HG03575 (cell line): ENCODE results near the gene CELA3B.
"Not testable (repeated sequence)": the region's sequence is repeated elsewhere in the genome, so short reads cannot be mapped to it uniquely, and the experiment has no call there.

ENCODE experiments used
- ATAC-seq: cut with Tn5 transposase; IDR thresholded peaks from one replicate; pipeline ENCODE4 v1.9.1; 2021; ENCODE audit not compliant: unreplicated experiment, insufficient number of reproducible peaks, low FRiP score; ENCODE audit errors: extremely low read depth

CELA3B gene, protein sequence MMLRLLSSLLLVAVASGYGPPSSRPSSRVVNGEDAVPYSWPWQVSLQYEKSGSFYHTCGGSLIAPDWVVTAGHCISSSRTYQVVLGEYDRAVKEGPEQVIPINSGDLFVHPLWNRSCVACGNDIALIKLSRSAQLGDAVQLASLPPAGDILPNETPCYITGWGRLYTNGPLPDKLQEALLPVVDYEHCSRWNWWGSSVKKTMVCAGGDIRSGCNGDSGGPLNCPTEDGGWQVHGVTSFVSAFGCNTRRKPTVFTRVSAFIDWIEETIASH

DNA sequence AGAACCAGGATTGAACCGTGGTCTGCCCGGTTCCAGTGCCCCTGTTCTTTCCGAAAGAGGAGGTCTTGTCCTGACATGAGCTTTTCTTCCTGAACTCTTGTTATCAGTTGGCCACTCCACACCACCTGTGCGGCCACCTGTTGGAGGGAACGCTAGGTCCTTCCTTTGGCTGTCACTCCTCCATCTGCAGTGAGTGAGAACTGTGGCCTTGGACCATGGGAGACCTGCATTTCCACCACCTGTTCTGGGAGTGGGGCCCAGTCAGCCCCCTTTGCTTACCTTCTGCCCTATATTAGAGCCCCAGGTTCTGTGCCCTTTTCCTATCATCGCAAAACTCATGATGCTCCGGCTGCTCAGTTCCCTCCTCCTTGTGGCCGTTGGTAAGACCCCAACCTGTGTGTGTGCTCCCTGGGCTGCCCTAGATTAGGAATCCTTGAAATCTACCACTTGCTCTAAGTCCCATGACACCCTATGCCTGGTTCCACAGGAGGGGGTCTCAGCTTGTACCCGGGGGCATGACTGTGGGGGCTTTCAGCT, at the start of gene CELA3B:
CELA3B (plus strand) TSS at position 320 of the 537 bp plus-strand sequence; CDS start at position 338, 18 bp downstream.
- not testable (repeated sequence) for ATAC-seq

DNA sequence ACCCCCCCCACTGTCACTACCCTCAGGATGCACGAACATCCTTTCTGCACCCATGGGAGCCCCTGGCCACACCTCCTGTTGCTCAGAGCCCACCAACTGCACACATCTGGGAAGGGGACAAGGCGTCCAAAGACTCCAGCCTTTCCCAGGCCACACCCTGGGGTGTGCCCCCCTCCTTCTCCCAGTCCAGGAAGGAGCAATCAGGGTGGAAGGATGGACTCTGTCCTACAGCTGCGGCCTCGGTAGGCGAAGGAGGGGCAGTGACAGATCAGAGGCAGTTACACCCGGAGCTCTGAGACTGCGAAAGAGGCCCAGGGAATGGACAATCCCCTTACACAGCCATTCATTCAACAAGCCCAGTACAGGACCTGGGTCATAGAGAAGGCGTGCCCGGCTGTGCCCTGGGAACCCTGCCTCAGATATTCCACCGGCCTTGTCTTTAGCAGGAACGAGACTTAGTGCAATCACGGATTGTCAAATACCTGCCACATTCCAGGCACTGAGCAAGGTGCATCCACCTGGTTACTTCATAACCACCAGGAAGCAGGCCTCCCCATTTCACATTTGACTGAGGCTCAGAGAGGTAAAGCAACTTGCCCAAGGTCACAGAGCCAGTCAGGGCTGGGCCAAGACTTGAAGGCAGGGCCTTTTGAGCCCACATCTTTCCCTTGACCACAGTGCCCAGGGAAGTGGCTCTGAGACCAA, 49.1 kb upstream of the CELA3B start:
- ATAC-seq = no peak

DNA sequence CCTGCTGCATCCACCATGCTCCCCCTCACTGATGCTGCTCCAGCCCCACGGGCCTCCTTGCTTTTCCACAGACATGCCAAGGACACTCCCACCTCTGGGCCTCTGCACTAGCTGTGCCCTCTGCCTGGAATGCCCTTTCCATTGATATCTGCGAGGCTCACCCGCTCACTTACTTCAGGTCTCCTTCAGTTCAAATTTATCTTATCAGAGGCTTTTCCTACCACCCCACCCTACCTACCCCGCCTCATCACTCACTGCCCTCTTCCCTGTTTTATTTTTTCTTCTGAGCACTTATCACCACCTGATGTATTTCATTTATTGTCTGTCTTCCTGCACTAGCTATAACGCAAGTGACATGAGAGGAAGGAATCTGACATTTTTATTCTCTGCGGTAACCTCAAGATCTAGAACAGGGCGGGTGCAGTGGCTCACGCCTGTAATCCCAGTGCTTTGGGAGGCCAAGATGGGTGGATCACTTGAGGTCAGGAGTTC, 46.7 kb upstream of the CELA3B start:
- no peak for ATAC-seq

DNA sequence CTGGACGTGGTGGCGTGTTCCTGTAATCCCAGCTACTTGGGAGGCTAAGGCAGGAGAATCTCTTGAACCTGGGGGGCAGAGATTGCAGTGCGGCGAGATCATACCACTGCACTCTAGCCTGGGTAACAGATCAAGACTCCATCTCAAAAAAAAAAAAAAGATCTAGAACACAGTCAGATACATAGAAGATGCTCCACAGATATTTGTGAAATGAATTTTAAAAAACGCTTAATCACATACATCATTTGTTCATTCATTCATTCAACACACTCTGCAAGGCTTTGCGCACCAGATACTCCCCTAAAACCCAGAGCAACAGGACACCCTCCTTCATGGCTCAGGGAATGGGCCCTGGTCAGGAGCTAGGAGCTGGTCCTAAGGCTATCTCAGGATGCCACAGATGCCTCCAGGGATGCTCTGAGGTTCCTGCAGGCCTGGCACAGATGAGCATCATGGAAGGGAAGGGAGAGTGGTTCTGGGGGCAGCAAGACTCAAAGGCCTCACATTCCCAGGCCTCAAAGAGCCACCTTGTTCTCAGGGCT, 46.1 kb upstream of the CELA3B start:
- ATAC-seq = no peak

DNA sequence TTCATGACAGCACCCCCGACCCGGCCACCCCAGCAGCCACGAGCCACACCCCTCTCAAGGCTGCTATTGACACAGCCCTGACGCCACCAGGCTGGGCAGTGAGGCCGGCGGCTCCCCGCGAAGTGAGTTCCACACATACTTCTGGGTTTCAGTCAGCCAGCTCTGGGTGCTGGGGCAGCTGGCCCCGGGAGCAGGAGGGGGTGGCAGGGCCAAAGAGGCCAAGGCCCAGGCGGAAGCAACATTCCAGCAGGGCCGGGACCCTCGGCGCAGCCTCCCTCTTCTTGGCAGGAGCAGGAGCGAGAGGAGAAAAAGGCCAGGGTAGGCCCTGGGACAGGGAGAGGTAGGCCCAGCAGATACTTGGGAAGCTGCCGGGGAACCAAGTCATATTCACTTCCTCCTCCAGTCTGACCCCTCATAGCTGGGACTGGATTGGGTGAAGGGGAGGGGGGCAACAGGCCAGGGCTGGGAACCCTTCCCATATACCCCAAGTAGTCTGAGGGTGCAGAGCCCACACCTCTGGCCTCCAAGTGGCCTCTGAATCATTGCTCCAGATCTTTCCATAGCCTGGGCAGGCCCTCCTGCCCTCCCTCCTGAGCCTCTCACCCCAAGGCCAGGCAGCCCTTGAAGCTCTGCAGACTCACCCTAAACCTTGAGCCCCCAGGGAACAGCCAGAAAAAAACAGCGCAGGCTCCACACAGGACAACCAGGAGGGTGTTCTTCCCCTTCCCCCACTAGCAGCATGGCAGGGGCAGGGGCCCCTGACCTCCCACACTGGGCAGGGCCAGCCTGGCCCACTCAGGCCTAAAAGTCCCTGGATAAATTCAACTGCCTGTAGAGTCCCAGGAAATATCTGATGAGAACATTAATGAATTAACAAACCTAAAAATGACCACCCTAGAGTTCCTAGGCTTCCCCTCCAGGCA, 45.4 kb upstream of the CELA3B start:
- no peak for ATAC-seq

DNA sequence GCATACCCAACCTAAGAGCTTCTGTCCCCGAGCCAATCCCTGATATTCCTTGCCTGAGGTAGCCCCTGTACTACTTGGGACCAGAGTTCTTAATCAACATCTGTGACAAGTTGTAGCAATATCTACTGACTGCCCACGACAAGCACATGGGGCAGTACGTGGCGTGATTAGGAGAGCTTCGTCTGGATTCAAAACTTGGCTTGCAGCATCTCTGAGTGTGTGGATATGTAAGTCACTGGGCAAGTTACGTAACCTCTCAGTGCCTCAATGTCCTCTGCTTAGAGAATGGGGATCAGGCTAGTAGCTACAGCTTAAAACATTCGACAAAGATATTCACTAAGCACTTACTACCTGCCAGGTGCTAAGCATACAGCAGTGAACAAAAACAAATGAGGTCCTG, 44.7 kb upstream of the CELA3B start:
- no peak for ATAC-seq

DNA sequence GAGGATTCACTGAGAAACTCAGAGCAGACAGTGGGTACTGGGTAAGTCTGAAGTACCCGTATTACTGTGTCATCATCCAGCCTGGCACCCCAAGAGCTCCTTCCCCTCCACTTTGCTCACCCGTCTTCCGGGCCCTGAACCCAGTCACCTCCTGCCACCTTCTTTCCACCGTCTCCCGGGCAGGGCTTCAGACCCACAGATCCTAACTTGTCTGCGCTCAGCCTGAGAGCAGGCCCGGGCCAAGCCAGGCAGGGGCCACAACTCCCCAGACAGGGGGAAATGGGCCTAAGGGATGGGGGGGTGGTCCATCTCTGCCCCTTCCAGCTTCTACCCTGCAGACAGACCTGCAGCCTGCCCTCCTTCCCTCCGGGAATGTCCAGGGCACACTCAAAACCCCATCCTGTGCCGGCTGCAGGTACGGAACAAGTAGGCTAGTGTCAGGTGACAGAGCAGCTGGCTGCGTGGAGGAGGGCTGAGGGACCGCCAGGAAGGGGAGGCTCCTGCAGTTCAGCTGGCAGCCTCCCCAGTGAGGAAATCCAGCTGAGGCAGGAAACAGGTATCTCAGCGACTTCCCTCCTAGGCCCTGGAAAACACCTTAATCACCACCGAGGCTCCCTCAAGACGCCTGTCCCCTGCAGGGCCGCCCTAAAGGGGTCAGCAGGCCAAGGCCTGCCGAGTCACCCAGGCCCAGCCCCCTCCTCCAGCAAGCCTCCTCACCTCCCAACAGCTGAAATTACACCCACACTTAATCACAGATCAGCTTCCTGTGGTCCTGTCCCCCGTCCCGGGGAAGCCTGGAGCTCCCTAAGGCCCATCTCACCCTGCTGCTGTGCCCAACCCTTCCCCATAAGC, 43.2 kb upstream of the CELA3B start:
- no peak for ATAC-seq

DNA sequence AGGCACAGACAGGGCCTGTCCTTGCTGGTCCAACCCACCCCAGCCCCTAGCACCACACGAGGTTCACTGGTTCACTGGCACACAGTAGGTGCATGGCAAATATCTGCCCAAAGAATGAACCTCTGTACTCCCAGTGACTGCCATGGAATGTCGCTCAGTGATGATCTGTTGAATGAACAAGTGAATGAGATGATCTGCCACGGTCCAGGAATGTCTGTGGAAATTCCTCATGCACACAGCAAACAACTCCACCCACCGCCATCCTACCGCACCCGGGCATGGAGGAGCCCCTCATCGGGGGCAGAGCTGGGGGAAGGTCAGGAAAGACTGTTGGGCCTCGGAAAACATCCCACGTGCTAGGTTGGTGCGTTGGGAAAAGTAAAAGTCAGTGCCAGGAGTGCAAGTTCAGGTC, 41.4 kb upstream of the CELA3B start:
- ATAC-seq = no peak

DNA sequence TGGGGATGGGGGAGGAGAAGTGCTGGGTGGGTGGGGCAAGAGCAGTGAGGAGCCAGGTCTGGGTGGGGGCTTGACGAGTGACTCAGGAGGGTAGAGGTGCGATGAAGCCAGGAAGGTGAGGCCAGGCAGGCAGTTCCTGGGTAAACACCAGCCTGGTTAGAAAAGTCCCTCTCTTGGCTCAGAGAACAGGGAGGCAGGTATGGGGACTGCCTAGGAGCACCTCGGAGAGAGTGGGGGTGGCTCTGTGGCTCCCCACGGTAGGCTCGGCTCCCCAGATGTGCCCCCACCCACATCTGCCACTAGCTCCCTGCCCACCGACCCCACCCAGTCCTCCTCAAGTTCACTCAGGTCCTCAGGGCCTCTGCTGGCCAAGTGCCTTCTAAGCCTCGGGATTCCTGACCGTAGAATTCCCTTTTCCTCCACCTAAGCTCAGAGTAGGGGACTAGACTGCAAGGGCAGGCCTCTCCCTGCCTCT, 40.9 kb upstream of the CELA3B start:
- ATAC-seq = no peak

DNA sequence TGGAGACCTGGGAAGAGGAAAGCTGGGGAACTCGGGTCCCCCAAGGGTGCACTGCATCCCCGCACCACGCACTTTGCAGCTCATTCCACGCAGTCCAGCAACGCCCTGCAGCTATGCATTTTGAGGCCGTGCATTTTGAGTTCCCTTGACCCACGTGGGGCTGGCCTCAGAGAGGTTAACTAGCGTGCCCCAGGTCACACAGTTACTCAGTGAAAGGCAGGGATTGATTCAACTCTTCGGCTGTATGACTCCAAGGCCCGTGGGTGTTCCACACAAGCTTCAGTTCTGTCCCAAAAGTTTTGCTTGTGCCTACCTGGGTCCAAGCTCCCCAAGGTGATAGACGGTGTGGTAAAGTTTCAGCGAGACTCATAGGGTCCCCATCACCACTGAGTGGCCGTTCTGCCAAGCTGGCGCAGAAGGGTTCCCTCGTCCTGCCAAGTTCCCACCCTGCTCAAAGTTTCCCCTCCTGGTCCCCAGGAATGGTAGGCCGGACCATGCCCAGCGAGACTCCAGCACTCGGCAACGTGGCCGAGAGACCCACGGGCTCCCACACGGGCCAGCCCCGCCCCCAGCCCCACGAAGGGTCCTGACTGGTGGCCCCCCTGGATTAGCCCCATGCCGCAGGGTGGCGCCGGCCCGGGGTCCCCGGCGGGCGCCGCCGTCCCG, 40.3 kb upstream of the CELA3B start:
- no peak for ATAC-seq

DNA sequence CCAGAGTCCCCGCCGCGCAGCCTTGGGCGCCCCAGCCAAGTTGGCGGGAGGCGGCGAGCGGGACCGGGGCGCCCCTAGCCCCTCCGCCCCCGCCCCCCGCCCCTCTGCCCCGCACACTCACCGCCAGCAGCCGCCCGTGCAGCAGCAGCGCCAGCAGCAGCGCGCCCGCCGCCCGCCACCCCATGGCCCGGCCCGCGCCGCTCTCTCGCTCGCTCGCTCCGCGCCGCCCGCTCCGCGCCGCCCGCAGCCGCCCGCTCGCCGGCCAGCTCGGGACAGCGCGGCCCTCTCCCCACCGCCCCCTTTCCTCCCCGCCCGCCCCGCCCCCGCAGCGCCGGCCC, 39.8 kb upstream of the CELA3B start, which contains the start of gene HSPG2:
HSPG2 (minus strand) TSS at position 277 of the 338 bp plus-strand sequence; CDS start at position 184, 93 bp downstream.
- ATAC-seq = no peak

DNA sequence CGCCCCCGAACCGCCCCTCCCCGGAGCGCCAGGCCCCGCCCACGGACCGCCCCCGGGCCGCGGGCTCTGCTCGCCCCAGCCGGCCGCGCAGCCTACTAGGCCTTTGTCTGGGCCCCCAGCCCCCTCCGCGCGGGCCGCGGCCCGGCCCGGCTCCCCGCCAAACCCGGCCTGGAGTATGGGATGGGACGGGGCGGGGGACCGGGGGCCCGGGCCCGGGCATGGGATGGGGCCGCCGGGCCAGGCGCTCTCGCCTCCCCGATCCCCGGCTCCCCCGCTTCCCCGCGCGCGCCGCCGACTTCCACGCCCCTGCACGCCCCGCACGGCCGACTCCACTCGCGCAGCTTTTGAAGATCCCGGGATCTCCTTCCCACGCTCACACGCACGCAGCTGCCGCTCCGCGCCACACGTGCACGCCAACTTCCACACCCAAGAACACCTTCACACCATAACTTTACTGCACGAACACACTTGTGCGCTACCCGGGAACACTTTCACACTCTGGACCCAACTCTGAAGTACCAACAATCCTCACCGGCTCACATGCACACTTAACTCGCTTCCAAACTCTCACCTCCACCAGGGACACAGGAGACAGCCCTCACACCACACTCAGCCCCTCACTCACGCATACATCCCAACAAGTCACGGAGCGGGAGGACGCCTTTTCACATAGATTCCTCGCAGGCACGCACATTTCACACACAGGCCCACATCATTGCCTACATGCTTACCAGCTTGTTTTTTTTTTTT, 39.3 kb upstream of the CELA3B start:
- ATAC-seq = no peak

DNA sequence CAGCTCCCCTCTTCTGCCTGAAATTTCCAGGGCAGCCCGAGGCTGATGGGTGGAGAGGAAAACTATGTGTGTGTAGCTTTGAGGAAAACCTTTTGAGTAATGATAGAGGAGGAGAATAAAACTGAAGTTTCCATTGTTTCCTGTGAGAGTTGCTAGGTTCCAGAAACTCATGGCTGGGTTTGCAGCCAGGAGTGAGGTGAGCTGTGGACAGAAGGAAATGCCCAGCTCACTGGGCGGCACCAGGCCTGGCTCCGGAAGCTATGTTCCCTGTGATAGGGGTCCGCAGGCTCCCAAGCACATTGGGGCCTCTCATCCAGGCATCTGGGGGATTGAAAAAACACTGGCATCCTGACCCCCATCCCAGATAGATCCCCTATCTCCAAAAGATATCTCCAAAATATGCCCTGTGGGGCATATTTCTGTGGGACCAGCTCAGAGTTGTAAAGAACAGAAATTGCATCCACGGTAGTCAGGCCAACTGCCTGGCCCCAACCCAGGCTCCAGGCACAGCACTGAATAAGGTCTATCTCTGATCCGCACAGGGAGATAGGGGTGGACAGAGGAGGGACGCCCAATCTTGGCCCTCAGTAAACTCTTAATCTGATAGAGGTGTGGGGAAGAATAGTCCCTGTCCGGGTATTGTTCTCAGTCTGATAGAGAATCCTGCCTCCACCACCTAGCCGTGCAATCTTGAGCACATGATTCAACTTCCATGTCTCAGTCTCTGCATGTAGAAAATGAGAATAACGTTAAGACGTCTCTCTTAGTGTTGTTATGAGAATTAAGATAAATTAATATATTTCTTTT, 37.9 kb upstream of the CELA3B start:
- no peak for ATAC-seq

DNA sequence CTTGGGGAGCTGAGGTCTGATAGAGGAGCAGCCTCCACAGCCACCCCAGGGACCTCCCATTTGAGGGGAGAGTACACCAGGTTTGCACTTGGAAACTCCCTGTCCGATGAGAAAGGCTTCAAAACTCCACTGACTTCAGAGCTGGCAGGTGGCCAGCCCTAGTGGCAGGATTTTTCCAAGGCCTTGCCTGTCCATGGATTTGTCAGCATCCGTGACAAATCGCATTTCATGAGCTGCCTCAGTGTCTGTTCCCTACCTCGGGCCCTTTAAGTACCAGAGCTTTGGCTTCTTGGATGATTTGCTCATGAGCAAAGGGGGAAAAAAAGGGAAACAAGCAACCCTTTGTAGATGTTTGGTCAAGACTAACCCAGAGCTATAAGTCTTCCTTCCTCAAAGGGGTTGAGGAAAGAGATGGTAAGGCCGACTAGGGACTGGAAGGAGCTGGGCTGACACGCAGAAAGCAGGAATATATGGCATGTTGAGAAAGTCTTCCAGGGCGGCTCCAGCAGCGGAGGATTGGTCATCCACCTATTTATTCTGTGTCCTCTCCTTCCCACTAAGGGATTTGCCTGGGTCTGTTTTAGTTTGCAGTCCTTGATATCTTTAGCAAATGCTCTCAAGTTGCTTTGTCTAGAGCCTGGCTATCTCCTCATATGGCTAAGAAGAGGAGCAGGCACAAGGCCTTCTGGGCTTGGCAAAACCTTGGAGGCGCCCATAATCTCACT, 37.0 kb upstream of the CELA3B start:
- no peak for ATAC-seq

DNA sequence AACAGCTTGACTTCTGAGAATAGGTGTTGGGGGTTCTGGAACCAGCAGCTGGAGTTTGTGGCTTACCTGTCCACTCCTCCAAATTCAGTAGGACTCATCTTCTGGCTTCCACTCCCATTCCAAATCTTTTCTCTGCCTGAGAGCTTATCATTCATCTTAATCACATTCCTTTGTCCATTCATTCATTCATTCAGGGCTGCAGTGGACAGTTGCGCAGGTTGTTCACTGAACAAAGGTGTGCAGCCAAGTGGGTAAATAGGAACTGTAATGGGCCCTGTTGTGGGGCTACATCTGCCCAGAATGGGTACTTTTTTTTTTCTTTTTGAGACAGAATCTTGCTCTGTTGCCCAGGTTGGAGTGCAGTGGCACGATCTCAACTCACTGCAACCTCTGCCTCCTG, 36.3 kb upstream of the CELA3B start:
- ATAC-seq = no peak

DNA sequence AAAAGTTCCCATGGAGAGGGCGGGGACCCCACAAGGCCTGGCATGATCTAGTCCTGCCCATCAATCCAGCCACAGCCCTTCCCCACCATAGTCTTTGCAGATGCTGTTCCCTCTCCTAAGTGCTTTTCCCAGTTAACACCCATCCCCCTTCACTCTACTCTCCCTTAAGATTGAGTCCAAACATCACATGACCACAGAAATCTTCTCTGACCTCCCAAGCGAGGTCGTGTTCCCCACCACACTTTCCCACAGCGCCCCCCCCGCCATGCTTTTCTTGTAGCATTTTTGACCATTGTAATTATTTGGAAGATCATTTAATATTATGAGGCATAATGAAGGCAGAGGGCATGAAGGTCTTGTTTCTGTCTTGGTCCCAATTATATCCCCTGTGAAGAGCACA, 35.5 kb upstream of the CELA3B start:
- ATAC-seq = no peak
